ENCODE data around the gene MXD3.
"Not testable (repeated sequence)": the region's sequence is repeated elsewhere in the genome, so short reads cannot be mapped to it uniquely, and the experiment has no call there.

- TF ChIP-seq CTCF (IDR thresholded peaks at IDR 0.05; ENCODE audit: low read length); EZH2 (optimal IDR thresholded peaks at IDR 0.05; ENCODE audit: low read depth, low read length); EZH2phosphoT487 (IDR thresholded peaks at IDR 0.05; ENCODE audit: low read length): not testable (repeated sequence)
Observed at GRCh38 chr5:177360740-177361139, 49.0 kb upstream of the MXD3 start.

Data from MM.1S (cell line).